GM19455 (cell line): ENCODE measurements around the gene ASCC2.
"Not testable (repeated sequence)": the region's sequence is repeated elsewhere in the genome, so short reads cannot be mapped to it uniquely, and the experiment has no call there.

Source experiments
- ATAC-seq: cut with Tn5 transposase; IDR thresholded peaks from one replicate; pipeline ENCODE4 v1.9.1; 2021; ENCODE audit not compliant: unreplicated experiment

ASCC2 gene

DNA sequence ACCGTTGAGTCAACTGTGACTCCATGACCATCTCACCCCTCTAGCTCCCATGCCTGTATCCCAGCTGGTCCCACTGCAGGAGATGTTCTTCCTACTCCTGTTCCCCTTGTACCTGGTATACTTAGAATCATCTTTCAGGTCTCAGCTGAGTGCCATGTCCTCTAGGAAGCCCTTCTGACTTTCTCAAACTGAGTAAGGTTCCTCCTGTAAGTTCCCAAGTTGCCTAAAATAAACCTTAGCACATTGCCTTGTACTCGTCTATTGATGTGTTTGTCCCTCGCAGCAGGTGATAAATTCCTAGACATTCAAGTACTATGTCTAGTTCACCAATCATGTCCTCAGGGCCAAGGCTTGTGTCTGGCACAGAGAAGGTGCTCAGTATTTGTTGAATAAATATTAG lies 18.4 kb upstream of the ASCC2 start:
- ATAC-seq: no peak

DNA sequence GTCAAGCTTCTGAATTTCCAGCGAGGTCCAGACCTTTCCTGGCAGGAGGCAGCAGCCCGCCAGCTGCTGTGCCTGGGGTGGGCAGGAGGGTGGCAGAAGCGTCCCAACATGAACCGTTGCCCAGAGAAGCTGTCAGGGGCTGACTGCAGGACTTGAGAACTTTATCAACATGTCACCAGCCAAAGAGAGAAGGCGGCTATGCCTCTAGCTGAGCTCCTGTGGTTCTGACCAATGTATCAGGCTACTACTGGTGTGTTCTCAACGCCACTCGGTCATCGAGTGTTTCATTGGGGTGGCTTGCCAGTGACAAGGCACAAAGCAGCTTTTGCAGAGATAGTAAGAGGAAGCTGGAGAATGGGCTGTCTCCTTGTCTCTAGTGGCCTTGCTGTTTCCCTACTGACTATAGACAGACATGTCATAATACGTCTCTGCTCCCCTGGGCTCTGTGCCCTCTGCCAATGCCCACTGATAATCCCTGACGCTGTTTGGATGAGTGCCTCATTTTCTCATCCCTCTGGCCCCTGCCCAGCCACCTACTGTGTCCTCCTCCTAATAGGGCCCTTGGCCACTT lies 17.6 kb upstream of the ASCC2 start:
- no peak for ATAC-seq

DNA sequence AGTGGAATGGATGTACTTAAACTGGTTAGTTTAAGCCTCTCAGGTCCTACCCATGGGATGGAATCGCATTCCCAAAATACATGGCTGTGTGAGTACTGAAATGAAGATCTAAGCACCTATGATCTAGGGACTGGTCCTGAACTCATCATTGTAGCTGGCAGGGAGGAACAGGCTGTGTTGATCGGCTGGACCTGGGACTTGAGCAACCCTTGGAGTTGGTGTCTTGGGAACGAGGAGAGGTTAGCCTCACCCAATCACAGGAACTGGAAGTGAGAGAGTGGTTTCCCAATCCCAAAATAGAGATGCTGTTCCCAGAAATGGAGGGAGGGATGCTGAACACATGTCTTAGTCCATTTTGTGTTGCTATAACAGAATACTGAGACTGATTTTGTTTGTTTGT lies 16.4 kb upstream of the ASCC2 start:
- no peak for ATAC-seq

DNA sequence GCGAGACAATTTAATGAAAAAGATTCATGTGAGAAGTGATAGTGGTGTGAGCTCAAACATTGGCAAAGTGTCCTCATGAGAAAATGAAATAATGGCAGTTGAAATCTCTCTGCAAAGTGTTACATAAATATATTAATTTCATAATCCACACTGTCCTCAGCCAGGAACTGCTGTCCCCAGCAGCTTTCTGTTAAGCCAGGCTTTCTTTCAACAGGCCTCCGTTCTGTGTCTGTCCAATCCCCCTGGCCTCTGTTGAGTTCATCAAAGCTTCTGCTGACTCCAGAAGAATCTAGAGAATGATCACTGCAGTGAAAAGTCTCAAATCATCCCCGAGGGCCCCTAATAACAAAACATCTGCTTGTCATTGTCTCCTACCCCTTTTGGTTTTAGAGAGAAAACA lies 10.0 kb upstream of the ASCC2 start:
- no peak for ATAC-seq

DNA sequence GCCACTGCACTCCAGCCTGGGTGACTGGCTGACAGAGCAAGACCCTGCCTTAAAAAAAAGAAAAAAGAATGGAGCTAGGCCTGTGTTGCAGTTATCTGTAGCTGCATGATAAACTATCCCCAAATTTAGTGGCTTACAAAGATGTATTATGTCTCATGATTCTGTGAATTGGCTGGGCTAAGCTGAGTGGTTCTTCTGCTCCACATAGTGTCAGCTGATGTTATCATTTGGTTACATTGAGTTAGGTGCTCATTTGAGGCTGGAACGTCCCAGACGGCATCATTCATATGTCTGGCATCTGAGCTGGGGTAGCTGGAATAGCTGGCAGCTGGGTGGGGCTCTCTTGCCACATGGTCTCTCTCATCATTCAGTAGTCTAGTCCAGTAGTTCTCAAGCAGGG lies 8.2 kb upstream of the ASCC2 start:
- no peak for ATAC-seq

DNA sequence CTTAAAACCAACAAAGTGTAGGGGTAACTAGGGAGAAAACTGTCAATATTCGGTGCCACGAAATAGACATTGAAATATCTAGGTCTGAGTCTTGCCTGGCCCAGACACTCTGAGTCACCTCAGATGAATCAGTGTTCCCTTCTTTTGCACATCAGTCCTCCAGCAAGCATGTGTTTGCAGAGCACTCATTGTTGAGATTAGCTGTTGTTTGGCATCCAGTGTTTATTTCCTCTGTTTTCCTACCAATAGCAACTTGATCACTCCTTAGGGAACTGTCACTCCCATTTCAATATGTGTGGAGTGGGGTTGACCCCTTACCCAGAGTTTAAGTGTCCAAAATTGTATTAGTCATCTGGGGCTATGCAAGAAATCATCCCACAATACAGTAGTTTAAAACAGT lies 4.7 kb upstream of the ASCC2 start:
- no peak for ATAC-seq

DNA sequence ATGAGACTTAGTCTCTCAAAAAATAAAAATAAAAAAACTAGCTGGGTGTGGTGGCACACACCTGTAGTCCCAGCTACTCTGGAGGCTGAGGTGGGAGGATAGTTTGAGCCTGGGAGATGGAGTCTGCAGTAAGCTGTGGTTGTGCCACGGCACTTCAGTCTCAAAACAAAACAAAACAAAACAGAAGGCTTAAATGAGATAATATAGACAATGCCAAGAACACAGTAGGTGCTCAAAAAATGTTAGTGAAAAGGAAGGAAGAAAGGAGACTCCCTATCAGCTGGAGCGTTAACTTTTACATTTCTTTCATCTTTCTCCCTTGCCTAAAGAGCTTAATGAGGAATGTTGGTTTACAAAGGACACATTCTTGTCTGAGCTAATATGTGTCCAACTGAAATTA lies 4.1 kb upstream of the ASCC2 start:
- ATAC-seq: no peak

DNA sequence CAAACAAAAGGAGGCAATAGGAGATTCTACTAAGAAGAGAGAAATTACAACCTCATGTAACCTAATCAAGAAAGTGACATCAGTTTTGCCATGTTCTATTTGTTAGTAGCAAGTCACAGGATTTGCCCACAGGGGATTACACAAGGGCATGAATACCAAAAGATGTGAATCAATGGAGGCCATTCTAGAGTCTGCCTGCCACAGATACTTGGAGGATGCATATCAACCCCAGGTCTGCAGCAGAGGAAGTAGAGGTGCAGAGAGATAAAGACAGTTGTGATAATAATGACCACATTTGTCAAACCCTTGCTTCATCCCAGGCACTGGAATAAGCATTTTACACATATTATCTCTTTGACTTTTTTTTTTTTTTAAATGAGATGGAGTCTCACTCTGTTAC lies 2.4 kb upstream of the ASCC2 start:
- ATAC-seq: no peak

DNA sequence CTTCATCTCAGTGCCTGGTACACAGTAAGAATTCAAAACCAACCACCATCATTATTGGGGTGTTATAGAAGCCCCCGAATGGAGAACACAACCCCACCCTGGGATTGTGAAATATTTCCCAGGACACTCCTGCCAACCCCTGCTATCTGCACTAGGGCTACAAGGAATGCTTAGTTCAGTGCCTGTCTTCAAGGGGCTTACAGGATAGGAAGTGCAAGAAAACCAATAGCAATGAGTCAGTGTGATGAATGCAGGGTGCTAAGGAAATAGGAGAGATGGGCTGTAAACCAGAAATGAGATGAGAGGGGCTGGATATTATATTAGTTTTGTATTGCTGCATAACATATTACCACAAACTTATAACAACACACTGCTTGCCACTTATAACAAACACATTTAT lies 965 bp upstream of the ASCC2 start:
- no peak for ATAC-seq

DNA sequence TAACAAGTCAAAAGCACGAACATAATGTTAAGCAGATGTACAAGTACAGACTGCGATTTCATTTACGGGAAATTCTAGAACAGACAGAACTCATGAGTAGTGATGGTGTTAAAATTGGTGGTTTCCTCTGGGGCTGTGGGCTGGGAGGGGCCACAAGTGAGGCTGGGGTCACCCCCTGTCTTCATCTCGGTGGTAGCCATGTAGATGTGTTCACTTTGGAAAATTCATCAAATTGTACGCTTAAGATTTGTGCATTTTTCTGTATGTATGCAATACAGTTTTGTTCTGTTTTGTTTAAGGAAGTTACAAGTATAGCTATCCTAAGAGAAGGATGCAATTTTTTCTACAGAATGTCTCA lies 504 bp upstream of the ASCC2 start:
- peak; percentile 14 for ATAC-seq

DNA sequence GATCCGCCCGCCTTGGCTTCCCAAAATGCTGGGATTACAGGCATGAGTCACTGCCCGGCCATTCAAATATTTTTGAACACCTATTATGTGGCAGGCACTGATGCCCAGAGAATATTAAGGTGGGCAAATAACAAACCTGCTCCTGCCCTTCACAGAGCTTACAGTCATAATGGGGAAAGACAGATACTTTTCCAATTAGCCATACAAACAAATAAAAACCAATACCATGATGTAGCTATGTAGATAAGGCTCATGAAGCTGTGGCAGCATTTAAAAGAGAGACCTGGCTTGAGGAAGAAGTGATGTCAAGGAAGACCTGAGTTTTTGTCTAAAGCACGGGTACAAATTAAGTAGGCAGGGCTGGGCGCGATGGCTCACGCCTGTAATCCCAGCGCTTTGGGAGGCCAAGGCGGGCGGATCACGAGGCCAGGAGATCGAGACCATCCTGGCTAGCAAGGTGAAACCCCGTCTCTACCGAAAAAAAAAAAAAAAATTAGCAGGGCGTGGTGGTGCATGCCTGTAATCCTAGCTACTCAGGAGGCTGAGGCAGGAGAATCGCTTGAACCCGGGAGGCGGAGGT lies 1.2 kb downstream of the ASCC2 start:
- not testable (repeated sequence) for ATAC-seq

DNA sequence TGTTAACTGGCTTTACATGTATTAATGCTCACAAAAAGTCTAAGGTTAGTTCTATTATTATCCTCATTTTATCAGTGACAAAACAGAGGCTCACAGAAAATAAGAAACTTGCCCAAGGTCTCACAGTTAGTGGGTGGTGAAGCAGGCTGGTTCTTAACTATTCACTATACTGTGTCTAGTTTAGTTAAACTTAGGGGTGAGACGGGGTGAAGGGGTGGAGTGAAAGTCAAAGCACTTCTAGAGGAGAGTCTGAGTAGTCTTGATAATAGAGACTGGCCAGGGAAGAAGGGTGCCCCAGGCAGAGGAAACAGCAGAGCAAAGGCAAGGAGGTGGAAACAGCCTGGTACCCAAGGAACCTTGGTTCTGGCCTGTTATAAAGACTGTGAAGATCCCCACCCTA lies 4.0 kb downstream of the ASCC2 start:
- ATAC-seq: no peak

DNA sequence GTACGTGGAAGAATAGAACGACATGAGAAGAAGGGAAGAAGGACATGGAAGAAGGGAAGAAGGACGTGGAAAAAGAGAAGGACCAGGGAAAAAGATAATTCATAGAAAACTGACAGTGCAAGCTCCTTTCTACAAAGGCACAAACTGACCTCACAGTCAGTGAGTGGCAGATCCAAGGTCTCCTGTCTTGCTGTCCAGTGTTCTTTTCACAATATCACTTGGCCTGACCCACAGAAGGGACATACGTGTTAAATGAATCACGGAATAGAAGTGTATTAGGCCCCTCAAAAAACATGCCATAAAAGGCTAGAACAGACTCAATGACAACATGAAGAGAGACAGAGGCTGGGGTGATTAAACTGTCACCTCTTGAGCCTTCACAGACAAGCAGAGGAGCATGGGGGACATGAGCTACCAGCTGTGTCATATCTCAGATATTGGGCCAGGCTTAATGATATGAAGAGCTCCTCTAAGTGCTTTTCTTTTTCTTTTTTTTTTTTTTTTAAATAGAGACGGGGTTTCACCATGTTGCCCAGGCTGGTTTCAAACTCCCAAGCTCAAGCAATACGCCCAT lies 4.6 kb downstream of the ASCC2 start:
- ATAC-seq: no peak

DNA sequence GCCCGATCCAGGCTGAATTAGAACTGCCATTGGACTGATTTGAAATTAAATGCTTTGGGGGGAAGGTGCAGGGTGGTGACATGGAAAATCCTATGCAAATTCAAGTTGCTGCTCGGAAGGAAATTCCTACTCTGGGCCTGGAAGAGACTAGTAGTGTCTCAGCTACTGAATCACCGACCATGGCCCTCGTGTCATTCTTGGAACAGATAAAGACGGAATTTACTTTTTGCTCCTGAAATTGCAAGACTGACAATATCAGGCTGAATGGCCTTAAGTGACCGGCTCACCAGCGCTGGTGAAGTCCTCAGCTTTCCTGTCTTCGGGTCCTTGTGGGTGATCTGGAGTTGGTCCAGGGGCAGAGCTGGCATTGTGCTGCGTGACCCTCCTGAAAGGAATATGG lies 6.1 kb downstream of the ASCC2 start:
- no peak for ATAC-seq

DNA sequence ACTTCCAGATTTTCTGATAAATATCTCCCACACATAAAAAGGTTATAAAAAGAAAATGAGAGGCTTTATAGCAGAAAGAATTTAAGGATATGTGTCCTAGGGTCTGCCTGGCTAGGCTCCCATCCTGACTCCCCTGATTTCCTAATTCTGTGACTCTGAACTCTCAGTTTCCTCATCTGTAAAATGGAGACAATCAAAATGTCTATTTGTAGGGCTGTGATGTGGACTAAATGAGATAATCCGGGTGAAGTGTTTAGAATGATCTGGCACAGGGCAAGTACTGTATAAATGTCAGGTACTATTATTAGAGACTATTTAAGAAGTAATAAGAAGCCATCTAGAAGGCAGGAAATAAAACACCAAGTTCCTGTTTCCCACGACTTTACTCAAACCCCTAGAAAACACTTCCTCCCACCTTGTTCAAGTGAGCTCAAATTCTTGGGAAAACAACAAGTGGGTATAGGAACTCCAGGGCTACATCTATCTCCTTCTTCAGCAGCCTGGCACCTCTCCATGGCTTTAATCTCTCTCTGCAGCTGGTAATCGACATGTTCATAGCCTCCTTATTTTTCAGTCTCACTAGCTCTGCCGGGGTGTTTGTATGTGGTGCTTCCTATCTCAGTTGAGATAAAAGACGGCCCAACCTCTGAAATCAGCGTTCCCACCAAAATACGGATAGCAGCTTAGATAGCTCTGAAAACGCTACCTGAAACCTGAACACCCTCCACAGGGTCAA lies 6.7 kb downstream of the ASCC2 start:
- no peak for ATAC-seq

DNA sequence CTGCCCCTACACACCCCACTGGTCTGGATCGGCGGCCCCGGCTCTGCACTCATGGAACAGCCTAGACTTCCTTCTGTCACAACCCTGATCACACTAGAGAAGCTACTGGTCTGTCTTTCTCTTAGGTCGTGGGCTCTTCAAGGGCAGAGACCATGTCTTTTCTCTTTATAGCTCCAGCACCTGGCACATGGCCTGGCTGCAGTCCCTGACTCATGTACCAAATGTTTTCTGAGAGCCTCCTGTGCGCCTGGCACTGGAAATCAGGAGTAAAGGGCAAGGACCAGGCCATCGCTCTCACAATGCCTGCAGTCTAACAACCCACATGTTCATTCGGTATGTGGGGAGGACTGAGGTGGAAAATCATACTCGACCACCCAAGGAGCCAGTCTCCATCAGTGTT lies 7.5 kb downstream of the ASCC2 start:
- no peak for ATAC-seq

DNA sequence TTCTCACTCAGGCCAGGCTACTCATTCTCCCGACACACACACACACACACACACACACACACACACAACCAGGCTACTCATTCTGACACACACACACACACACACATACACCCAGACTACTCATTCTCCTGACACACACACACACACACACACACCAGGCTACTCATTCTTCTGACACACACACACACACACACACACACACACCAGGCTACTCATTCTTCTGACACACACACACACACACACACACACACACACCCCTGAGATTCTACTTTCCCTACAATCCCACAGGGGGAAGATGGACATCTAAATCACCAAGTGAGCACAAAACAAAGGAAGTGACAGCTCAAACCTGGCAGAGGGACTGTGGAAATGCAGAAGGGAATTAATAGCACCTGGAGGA lies 10.3 kb downstream of the ASCC2 start:
- not testable (repeated sequence) for ATAC-seq

DNA sequence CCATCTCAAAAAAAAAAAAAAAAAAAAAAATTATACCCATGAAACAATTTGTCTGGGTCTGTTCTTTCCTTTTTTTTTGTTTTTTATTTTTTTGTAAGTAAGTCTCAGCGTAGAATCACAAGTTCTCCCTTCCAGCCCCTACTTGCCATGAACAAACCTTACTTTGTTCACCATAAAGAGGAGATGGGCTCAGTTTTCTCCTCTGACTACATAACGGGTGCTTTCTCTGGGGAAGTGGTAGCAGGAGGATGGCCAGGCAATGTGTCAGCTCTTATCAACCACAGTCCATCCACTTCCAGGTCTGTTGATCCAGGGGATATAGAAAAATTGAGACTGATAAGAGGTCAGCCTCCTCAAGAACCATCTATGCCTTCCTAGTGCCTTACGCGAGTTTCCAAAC lies 11.0 kb downstream of the ASCC2 start:
- ATAC-seq: no peak

DNA sequence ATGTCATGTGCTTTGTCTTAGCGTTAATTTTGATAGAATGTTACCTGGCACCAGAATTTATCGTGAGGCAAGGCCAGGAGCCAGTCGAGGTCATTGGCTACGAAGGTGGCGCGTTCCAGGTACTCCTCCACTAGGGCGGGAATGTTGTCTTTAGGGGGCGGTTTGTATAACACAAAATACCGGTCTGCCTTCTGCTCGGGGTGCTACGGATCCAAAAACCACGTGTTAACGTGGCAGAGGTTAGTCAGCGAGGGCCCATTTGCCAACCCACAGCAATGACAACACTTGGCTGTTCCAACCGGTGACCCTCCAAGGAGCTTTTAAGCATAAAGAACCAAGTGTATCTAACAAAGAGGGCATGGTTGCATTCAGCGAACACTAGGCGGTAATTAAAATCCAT lies 12.5 kb downstream of the ASCC2 start:
- ATAC-seq: no peak

DNA sequence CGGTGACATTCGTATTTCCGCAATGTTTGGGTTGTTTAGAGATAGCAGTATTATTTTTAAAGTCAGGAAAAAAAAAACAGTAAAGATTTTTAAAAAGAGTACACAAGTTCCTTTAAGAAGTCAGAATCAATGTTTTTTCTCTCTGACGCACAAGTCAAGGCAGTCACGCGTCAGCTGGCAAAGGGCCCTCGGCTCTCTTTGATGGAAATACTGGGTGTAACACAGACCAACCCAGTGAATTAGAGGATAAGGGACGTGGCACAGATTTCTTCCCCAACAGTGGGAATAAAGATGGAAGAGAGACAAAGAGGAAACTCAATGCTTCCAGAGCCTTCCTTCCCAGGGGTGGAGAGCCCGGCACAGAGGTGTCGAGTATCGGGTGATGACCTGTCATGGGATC lies 13.4 kb downstream of the ASCC2 start:
- ATAC-seq: no peak

DNA sequence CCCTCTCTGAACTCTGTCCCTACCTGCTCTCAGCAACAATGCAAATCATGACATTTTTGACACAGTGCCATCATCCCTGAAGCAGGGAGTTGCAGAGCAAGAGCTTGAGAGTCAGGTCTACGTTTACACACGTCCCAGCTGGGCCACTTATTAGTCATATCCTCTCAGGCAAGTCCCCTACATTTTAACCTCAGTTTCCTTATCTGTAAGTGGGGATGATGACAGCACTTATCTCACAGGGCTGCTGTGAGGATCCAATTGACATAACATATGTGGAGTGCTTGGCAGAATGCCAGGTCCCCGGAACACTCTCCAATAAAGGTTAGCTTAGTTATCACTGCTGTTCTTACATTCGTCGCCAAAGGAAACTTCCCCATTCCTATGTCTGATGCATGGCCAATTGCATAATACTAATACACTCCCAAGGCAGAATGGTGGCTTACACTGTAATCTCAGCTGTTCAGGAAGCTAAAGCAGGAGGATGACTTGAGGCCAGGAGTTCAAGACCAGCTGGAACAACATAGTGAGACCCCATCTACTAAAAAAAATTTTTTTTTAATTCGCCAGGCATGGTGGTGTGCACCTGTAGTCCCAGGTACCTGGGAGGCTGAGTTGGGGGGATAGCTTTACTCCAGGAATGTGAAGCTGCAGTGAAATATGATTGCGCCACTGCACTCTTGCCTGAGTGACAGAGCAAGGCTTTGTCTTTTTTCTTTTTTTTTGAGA lies 16.6 kb downstream of the ASCC2 start:
- ATAC-seq: peak; percentile 61

DNA sequence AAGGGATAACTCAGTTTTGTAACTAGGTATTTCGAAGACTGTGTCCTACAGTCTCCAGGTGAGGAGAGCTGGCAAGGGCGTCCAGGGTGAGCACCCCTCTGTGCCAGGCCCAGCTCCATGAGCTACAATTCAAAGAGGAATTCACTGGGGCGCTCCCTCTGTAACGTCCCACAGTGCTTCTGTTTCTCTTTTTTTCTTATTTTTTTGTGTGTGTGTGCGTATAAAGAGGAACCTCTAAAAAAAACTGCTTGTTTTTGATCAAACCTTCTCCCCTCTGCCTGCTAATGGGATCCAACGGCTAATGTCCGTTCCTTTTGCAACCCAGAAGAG lies 17.1 kb downstream of the ASCC2 start:
- ATAC-seq: no peak
